Activated T-cell treated with anti-CD3 and anti-CD28 coated beads for 1 hour (primary cell): ENCODE measurements around the gene ABCG5.

Experiments used
- DNase-seq: peaks from one replicate; pipeline ENCODE4 v3.0.0-alpha.2; 2020; ENCODE audit warnings: low read depth

Gene ABCG5

DNA sequence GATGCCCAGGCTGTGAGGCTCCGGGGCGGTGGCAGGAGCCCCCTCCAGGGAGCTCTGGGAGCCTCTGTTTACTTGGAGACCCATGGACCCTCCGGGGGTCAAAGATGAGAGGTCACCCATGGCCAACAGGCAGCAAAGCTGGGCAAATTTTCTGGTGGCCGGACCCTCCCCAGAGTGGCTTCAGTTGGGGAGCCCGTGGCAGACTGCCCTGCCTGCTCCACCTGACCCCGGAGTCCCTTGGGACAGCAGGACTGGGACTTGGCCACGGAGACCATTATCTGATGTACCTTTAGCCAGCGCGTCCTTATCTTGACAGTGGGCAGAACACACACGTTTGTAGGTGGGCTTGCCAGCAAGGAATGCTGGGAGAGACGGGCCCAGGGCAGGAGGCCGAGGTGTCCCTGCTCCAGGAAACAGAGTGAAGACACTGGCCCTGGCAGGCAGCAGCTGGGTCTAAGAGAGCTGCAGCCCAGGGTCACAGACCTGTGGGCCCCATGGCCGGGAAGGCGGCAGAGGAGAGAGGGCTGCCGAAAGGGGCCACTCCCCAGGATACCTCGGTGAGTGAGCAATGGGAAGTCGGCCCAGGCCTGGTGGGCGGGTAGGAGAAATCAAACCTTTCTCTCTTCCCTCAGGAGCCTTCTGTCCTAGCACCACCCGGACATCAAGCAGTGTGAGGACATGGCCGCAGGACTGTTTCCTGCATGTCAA is at the start of gene ABCG5, which contains the start of gene ABCG8:
Gene ABCG5, minus strand, starts transcription at position 280 of the 708 bp plus-strand sequence. Its CDS starts 160 bp downstream, at position 120.
Gene ABCG8, plus strand, starts transcription at position 412 of the 708 bp plus-strand sequence. Its CDS starts 83 bp downstream, at position 495.
- no peak for DNase-seq

DNA sequence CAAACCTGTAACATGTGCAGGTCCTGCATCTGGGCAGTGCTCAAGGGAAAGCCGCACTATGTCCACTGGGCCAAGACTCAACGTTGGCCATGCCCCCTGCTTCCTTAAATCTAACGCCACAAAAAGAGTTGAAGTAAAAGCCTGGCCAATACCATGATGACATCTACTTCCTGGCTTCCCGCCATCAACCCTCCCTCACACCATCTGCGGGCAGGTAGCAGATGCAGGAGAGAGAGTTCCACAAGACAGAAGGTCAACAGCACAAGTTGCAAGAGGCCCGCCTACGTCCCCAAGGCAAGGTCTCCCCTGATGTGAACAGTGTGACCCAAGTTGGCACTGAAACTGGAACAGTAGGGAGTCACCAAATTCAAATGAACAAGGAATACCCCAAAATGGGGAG is 48.5 kb upstream of the ABCG5 start:
- DNase-seq = no peak

DNA sequence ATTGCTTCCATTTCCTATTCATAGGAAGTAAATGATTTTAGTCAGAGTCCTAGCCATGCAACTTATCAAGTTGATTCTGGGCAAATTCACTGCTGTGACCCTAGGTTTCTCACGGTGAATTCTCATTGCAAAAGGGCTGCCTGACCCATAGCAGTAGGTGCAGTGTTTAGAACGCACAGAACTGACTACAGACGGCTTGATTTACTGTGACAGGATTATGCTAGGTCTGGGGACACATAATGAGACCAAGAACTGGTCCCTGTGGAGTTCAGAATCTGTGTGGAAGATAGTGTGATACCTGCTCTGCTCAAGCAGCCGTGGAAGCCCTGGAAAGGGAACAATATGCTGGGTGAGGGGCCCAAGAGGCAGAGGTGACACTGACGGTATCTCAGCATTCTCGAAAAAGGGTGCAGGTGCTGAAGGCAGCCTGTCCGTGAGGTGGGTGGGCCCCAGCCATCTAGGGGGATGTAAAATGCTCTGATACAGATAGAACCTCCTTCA is 46.5 kb upstream of the ABCG5 start:
- DNase-seq = no peak

DNA sequence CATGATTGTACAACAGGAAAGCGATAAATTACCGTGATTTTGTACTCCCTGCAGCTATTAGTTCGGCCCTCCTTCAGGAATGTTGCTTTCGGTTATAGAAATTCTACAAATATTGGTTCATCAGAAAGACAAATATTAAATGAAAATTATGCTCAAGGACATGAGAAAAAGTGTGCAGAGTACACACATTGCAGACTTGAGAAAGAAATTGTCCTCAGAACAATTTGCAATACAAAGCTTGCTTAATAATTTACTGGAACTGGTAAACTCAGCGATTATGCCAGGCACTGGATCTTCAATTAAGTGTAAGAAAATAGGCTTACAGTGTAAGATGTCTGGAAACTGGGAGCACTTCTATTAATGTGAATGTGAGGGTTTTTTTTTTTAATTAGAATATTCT is 46.0 kb upstream of the ABCG5 start:
- DNase-seq = no peak

DNA sequence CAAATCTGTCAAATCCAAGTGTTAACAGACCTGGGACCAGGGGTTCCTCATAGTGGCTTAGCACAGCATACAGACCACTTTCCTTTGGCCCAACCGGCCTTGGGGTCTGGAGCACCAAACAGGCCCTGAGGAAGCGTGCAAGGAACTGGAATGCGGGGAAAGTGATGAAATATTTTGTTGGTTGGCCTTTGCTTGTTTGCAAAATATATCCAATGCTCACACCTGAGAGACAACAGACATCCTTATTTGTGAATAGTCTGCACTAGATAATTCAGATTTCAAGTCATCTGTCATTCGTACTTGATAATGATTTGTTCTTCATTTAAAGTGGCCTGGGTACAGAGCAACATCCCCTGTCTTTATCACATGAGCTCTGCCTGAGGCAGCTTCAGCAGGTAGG is 43.7 kb upstream of the ABCG5 start:
- DNase-seq = no peak

DNA sequence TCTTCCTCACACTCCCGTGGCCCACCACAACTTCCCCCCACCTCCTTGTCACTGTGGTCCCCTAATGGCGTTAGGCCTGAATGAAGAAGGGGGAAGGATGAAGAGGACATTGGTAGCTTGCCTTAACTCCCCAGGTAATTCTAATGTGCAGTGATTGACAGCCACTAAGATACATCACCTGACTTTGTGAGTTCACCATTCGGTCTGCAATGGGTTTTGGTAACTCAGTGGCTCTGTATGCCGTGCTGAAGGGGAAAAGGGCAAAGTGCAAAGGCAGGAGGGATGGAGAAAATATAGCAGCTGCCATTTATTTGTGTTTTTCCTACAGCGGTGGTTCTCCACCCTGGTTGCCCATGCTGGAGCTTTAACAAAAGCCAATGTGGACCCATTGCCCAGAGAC is 42.3 kb upstream of the ABCG5 start:
- no peak for DNase-seq

DNA sequence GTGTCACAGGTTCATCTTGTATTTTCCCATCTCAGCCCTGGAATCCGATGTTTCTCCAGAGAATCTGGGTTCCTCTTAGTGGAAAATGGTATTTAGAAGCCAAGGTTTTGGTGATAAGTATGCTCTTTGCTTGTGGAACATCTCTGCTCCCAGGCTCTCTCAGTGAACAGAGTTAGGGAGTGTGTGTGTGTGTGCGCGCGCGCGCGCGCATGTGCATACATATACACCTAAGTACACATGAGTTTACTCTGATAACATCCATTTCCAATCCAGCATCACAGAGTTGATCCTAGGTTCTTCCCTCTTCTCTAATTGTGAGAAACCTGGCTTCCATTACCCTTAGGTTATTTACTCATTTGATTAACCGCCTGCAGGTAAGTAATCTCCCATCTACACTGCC is 41.8 kb upstream of the ABCG5 start:
- DNase-seq = no peak

DNA sequence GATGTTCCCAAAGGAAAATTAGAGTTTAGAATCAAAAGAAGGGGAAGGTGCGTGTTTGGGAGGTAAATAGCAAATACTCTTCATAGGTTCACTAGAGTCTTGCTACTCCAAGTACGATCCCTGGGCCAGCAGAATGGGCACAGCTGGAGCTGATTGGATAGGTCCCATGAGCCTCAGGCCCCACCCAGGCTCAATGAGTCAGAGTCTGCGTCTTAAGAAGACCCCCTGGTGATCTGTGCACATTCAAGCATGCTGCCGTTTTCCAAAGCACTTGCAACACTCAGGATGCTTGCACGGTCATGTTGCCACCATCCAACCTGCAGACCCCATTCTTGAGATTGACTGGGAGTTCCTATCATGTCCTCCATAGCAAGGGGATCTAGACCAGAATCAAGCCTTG is 40.6 kb upstream of the ABCG5 start:
- DNase-seq = no peak

DNA sequence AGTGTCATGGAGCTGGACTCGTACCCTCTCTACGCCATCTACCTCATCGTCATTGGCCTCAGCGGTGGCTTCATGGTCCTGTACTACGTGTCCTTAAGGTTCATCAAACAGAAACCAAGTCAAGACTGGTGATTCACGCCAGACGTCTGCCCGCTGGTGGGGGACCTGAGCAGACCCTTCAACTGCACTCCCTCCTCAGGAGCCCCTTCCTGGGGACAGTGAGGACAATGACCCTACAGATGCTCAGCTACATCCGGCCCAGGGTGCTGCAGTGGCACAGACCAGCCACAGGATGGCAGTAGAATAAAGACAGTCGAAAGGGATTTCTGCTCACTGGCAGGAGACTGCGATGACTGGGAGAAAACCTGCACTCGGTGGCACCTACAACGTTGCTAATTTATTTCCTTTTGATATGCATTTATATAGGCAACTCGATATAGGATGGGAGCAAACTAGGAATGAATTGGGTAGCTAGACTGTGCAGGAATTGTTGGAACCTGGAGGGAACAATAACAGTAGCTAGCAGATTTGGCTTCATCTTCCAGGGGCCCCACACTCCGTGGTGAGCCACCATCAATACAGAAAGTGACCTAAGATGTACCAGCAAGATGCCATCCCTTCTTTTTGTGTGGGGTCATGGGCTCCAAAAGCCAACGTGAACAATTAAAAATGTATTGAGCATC is 39.3 kb upstream of the ABCG5 start:
- DNase-seq = peak; percentile 41

DNA sequence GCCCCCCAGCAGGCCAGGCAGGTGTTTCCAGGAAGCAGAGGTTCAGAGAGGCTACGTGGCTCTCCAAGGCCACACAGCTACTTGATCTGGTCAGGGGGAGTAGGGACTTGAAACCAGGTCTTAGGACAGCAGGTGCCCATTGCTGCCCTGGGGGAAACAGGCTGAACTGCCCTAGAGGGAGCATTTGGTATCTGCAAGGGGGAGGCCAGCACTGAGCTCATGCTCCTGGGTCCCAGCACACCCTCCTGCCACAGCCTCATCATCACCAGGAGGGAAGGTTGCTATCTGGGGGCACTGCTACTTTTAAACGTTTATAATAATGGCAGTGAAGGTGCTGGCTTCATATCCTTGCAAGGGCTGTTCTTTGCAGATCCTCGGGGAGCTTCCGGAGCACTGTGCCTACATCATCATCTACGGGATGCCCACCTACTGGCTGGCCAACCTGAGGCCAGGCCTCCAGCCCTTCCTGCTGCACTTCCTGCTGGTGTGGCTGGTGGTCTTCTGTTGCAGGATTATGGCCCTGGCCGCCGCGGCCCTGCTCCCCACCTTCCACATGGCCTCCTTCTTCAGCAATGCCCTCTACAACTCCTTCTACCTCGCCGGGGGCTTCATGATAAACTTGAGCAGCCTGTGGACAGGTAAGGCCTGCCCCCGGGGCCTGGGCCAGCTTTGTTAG is 36.3 kb upstream of the ABCG5 start:
- DNase-seq = no peak

DNA sequence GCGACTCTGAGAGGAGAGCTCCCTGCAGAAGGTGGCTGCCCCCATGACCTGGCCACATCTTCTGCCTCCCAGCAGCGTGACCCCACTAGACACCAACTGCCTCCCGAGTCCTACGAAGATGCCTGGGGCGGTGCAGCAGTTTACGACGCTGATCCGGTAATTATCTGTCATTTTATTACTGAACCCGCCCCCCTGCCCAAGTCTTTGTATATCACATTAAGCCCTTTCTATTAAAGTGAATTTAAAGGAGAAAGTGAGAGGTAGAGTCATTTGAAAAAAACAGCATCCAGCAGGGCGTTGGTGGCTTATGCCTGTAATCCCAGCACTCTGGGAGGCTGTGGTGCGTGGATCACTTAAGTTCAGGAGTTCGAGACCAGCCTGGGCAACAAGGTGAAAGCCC is 33.5 kb upstream of the ABCG5 start:
- no peak for DNase-seq

DNA sequence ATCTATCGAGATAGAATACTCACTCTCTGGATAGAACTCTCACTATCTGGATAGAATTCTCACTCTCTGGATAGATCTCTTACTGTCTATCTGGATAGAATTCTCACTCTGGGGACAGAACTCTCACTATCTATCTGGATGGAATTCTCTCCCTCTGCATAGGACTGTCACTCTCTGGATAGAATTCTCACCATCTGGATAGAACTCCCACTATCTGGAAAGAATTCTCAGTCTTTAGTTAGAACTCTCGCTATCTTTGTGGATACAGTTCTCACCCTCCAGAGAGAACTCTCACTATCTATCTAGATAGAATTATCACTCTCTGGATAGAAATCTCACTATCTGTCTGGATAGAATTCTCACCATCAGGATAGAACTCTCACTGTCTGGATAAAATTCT is 16.7 kb upstream of the ABCG5 start:
- no peak for DNase-seq

DNA sequence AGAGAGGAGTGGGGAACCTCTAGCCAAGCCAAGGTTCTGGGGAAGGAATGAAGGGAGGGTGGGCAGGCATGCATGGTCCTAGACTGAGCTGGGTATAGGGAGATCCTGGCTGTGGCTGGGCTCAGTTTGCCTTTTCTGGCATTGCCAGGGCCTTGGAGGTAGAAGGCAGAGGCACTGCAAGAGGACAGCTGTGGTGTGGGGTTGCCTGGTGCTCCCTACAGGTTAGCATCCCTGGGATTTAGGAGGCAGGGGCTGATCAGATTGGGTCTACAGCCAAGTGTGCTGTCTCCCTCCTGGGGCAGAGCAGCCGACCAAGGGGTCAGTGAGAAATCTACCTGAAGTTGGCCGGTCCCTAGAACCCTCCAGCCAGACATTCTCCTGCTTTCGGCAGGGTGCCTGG is 16.0 kb upstream of the ABCG5 start:
- DNase-seq = no peak

DNA sequence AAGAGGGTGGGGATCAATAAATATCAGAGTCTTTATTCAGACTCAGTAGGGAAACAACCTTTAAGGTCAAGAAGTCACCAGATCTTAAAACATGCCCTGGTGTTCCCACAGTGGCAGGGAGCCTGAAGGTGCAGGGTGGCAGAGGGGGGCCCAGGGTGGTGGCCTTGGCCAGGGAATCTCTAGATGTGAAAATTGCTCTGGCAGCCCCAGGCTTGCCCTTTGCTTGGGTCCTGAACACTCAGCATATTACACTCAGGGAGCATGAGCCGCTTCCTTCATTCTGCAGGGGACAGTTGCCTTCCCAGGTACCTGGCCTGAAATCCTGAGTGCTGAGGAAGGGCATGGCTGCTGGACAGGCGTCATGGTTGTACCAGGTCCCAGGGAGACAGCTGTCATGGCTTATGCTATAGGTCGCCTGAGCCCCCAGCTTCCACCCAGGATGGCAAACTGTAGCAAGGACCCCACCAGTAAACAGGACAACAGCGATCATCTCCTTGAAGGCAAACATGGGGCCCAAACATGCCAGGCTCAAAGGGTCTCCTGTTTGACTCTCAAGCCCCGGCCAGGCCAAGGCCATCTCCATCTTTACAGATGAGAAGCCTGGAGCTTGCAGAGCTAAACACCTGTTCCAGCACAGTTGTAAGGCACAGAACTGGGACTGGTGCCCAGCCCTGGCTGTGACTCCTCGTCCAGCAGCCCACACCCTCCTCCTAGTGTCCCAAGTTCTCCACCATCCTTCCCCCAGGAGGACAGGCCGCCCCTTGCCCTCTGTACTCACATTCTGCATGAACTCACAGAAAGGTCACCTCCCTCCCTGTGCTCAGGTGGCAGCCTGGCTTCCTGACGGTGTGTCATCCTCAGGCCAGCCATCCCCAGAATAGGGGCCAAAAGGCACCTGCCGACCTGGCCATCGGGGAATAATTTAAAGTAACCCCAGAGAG is 14.8 kb upstream of the ABCG5 start:
- DNase-seq = no peak

DNA sequence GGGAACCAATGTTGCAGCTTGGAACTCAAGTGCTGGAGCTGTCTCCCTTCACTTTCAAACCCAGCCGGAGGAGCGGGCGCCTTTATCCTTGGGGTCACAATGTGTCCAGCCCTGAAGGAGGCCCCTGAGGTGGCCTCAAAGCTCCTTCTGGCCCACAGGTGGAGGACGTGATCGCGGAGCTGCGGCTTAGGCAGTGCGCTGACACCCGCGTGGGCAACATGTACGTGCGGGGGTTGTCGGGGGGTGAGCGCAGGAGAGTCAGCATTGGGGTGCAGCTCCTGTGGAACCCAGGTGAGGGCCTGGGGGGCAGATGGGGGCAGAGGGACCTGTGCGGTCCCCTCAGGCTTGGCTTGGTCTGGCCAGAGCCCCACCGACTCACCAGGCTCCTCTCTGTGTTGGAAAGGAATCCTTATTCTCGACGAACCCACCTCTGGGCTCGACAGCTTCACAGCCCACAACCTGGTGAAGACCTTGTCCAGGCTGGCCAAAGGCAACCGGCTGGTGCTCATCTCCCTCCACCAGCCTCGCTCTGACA is 13.6 kb upstream of the ABCG5 start:
- DNase-seq = no peak

DNA sequence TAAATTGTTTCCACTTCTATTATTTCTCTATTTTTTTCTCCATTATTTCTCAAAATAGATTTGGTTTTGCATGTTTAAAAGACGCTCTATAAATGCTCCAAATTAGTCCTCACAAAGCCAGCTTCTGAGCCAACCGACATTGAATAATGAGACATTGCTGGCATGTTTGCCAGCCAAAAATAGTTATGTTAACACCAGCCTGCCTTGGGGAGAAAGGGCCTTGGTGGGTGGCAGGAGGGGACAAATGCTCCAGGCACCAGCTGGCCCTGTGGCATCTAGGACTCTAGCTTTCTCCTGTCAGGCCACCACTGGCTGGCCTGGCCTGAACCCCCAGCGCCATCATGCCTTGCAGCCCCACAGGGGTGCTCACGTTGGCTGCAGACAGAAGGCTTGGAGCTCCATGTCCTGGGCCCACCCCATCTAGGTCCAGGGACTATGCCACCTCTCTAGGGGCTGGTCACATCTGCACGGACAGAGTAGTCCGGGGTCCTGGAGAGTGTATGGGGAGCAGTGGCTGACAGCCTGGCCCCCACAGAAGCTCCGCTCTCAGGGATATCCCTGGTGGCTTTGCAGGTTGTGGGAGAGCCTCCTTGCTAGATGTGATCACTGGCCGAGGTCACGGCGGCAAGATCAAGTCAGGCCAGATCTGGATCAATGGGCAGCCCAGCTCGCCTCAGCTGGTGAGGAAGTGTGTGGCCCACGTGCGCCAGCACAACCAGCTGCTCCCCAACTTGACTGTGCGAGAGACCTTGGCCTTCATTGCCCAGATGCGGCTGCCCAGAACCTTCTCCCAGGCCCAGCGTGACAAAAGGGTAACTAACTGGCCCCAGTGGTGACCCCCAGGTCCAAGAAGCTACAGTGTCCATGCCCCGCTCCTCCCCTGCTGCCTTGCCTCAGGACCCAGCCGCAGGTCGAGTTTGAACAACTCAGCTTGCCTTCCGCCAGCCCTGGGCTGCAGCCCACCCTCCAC is 12.7 kb upstream of the ABCG5 start:
- DNase-seq = no peak

DNA sequence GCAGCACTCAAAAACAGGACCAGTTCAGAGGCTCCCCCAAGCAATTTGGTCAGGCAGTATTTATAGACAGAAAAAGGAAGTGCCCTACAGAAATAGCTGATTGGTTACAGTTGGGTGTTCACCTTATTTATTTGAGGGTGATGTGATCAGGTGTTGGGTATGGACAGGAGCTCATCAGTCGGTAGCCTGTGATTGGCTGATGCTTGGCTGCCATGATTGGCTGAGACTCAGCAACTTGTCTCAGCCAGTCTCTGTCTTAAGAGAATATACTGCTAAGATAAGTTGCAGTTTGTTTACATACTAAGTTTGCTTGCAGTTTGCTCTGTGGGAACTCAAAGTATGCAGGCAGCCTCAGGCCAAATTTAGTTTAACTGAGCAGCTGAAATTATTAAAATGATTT is 9.6 kb upstream of the ABCG5 start:
- no peak for DNase-seq

DNA sequence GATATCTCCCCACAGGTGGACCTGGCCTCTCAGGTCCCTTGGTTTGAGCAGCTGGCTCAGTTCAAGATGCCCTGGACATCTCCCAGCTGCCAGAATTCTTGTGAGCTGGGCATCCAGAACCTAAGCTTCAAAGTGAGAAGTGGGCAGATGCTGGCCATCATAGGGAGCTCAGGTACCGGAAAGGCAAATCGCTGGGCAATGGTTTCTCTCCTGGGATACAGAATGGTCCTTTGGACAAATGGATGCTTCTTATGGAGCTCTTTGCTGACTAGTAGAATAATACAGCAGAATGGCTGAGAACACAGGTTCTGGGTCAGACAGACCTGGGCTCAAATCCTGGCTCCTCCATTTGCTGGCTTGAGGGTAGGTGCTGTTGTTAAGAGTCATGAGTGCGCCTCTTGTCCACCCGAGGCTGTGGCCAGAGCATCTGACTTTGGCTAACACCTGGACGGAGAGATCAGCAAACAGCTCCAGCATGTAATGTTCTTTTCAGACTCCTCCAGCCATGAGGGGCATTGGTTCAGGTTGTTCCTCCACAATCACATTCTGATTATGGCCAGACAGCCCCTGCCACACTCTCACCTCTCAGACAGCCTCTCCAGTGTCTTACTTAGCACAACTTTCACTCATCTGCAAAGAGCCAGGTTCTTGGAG is 7.6 kb upstream of the ABCG5 start:
- no peak for DNase-seq

DNA sequence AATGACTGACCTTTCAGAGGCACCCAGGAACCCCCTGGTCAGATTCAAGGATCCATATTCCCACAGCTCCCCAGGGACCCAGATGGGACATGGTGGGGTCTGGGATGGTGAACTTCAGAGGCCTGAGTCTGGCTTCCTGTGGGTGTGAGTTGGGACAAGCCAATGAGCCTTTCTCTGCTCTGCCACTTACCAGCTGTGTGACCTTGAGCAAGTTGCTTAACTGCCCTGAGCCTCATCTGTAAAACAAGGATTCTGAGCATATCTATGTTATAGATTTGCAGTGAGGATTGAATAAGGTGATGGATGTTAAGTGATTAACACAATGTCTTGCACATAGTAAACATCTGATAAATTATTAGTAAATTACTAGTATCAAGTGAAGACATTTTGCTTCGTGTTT is 6.5 kb upstream of the ABCG5 start:
- DNase-seq = no peak

DNA sequence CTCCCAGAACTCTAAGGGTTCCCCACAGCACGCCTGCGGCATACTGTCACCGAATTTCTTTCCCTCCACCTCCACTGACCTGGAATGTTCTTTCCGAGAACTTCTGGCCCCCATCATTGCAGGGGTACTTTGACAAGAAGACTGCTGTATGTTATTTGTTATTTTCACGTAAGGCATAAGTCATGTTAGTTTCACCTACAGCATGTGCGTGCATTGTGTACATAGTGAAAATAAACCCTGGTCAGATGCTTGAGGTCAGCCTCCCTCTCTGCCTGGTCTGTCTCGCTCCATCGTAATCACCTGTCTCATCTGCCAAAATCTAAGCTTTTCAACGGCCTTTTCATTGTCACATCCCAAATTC is 4.2 kb upstream of the ABCG5 start:
- DNase-seq = no peak
